Suprapubic skin (tissue), 4 donors: ENCODE data around the gene GLIS1. TPM values are rescaled to one million over a fixed set of nuclear protein-coding genes. Genes with fewer than 3 reads are reported as not detected.

ENCODE experiments used
- DNase-seq, 2 donors: peaks; one replicate each; pipeline ENCODE4 v3.0.0-alpha.2; 2019; ENCODE audit warnings: low spot score in 2 of 2
- H3K27ac ChIP-seq: fragments of 200-600 bp; sonication (generic); one replicate; pipeline ENCODE4 v1.5.1; 2019
- H3K27me3 ChIP-seq: fragments of 200-600 bp; sonication (generic); one replicate; pipeline ENCODE4 v1.5.1; 2019
- H3K36me3 ChIP-seq: fragments of 200-600 bp; sonication (generic); one replicate; pipeline ENCODE4 v1.5.1; 2019
- H3K4me1 ChIP-seq: fragments of 200-600 bp; sonication (generic); one replicate; pipeline ENCODE4 v1.5.1; 2019
- H3K4me3 ChIP-seq: fragments of 200-600 bp; sonication (generic); one replicate; pipeline ENCODE4 v1.5.1; 2019; ENCODE audit warnings: mild to moderate bottlenecking
- H3K9me3 ChIP-seq: fragments of 200-600 bp; sonication (generic); one replicate; pipeline ENCODE4 v1.5.1; 2019
- EP300 ChIP-seq: sonication (generic); formaldehyde crosslinking; IDR thresholded peaks from one replicate; pipeline ENCODE4 v1.6.1; 2017; ENCODE audit warnings: antibody characterized with exemption
- POLR2A ChIP-seq, 2 donors: fragments of 450-650 bp; IDR thresholded peaks; one replicate each; pipeline ENCODE4 v1.6.1; 2017; ENCODE audit warnings: antibody characterized with exemption in 2 of 2, mild to moderate bottlenecking in 2 of 2, moderate library complexity in 2 of 2
- POLR2AphosphoS5 ChIP-seq, 3 donors: sonication (generic); formaldehyde crosslinking; IDR thresholded peaks; one replicate each; pipeline ENCODE4 v1.6.1; 2017; ENCODE audit warnings: antibody characterized with exemption in 3 of 3
- WGBS: methylation state at CpG from one replicate; pipeline ENCODE4 v1.1.5; 2018; 5-methylcytosine and 5-hydroxymethylcytosine counted together
- total RNA-seq, 4 donors: library from RNA; depleted of rRNA; stranded (reverse); fragments of >200 nt; gene quantifications; one replicate each; pipeline ENCODE4 v1.1.0, GENCODE V29; 2016
- TF ChIP-seq, protein P1 (sequence below), 2 donors: fragments of 200-600 bp in 1 of 2; fragments of 450-650 bp in 1 of 2; sonication (generic) in 1 of 2; IDR thresholded peaks; one replicate each; pipeline ENCODE4 v1.5.1; 2016 to 2019; ENCODE audit warnings: antibody characterized with exemption in 2 of 2, mild to moderate bottlenecking in 1 of 2, moderate library complexity in 1 of 2

GLIS1 gene
- total RNA-seq, 4 donors from 2014 or later: 0.34 to 1.5 (median 0.59) TPM

DNA sequence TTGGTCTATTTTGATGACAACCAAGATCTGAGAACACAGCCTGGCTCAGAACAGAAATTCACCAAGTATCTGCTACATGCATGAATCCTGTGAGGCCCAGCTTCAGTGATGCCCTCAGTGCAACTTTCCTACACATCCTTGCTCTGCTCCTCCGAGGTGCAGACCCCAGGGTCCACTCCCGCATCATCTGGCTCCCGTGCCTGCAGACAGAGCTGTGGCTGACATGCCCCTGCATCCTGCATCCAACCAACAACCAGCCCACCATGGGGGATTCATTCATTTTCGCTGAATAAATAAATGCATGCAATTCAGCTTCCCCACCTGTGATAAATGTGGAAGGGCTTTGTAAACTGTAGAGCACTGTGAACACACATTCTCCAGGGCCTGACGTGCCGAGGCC lies 112.3 kb downstream of the GLIS1 start:
- Histone ChIP-seq H3K4me1 (peaks cover 4% of the 10 kb centered on the region), H3K9me3 (no peaks in the 10 kb centered on the region), H3K4me3 (no peak overlapping the region), H3K36me3 (no peaks in the 10 kb centered on the region), H3K27me3 (no peaks in the 10 kb centered on the region), H3K27ac (no peak overlapping the region)
- 74% methylated on average over 6 of the region's 6 CpGs for WGBS
- TF ChIP-seq POLR2A (IDR thresholded peaks at IDR 0.05) (no peak), EP300 (no peak), POLR2AphosphoS5 (IDR thresholded peaks at IDR 0.05) (no peak)
- TF ChIP-seq, protein P1, sequence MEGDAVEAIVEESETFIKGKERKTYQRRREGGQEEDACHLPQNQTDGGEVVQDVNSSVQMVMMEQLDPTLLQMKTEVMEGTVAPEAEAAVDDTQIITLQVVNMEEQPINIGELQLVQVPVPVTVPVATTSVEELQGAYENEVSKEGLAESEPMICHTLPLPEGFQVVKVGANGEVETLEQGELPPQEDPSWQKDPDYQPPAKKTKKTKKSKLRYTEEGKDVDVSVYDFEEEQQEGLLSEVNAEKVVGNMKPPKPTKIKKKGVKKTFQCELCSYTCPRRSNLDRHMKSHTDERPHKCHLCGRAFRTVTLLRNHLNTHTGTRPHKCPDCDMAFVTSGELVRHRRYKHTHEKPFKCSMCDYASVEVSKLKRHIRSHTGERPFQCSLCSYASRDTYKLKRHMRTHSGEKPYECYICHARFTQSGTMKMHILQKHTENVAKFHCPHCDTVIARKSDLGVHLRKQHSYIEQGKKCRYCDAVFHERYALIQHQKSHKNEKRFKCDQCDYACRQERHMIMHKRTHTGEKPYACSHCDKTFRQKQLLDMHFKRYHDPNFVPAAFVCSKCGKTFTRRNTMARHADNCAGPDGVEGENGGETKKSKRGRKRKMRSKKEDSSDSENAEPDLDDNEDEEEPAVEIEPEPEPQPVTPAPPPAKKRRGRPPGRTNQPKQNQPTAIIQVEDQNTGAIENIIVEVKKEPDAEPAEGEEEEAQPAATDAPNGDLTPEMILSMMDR (IDR thresholded peaks at IDR 0.05): no peak
- peak; percentile 26 to 52 for DNase-seq

DNA sequence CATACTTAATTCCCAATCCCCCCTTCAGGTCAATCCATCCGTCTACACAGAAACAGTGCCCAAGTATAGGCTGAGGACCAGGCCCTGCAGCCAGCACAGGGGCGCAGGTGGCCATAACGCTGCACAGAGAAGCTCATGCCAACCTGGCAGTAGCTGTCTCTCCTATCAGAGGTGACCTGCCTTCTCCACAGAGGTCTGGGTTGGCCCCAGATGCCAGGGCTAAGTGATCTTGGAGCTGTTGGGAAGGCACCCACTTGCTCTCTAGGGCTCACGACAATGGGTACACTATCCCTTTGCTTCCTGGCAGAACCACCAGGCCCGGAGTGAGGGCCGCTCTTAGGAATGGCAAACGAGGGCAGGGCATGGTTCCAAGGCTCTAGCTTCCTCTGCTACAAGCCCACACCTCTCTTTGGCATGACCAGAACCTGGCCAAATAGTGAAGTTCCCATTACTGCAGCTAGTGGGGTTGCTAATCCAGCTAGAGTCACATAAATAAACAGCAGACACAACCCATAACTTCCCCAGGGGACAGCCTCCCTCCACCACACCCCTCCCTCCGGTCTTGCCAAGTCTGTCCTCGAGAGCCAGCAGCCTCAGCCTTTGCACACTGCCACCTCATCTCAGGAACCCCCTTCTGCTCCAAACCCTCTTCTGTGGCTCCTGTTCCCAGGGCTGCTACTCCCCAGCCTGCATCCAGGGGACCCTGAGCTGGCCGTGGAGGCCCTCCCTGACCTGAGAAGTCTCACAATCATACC lies 113.0 kb downstream of the GLIS1 start:
- DNase-seq: peak; percentile 46 to 75
- TF ChIP-seq POLR2A (IDR thresholded peaks at IDR 0.05) (no peak), EP300 (no peak), POLR2AphosphoS5 (IDR thresholded peaks at IDR 0.05) (no peak)
- TF ChIP-seq, protein P1 (IDR thresholded peaks at IDR 0.05): no peak
- Histone ChIP-seq H3K36me3 (no peaks in the 10 kb centered on the region), H3K4me3 (no peak overlapping the region), H3K4me1 (peaks cover 4% of the 10 kb centered on the region), H3K9me3 (no peaks in the 10 kb centered on the region), H3K27ac (peak overlapping the region; percentile 19), H3K27me3 (no peaks in the 10 kb centered on the region)
- WGBS: 68% methylated on average over 9 of the region's 10 CpGs

DNA sequence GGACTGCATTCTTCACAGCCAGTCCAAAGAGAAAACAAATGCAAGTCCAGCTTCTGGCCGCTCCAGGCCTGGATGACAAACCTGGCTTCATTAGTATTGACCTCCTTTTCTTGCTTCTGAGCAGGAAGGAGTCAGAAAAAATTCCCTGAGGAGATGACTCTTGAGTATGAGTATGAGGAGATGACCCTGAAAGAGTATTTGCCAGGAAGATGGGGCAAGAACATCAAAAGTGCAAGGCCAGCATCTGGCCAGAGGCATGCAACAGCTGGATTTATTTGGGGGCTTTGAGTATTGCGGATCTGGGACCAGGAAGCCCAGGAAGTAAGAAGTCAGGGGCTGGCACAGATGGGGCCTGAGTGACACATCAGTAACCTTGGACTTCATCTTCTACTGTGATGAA lies 113.9 kb downstream of the GLIS1 start:
- H3K9me3 ChIP-seq: no peaks in the 10 kb centered on the region
- WGBS: 81% methylated on average over 2 of the region's 2 CpGs
- peak; percentile 75 to 77 for DNase-seq
- no peaks in the 10 kb centered on the region for H3K27me3 ChIP-seq
- no peak overlapping the region for H3K27ac ChIP-seq
- peaks cover 4% of the 10 kb centered on the region for H3K4me1 ChIP-seq
- H3K36me3 ChIP-seq: no peaks in the 10 kb centered on the region
- TF ChIP-seq POLR2AphosphoS5 (IDR thresholded peaks at IDR 0.05) (peak in 1 of 3 donors; percentile 53), EP300 (no peak), POLR2A (IDR thresholded peaks at IDR 0.05) (no peak)
- no peak overlapping the region for H3K4me3 ChIP-seq

DNA sequence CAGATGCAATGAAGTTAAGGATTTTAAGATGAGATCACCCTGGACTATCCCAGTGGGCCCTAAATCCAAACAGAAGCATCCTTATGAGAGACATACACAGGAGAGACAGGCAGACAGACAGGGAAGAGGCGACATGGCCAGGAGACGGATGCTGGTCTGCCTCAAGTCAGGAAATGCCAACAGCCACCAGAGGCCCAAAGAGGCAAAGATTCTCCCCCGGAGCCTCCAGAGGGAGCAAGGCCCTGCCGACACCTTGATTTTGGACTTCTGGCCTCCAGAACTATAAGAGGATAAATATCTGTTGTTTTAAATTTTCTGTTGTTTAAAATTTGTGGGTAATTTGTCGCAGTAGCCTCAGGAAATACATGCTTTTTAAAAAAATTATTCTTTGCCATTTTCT lies 116.4 kb downstream of the GLIS1 start:
- Histone ChIP-seq H3K27me3 (no peaks in the 10 kb centered on the region), H3K36me3 (no peaks in the 10 kb centered on the region), H3K27ac (no peak overlapping the region), H3K4me3 (no peak overlapping the region), H3K4me1 (peaks cover 8% of the 10 kb centered on the region), H3K9me3 (no peaks in the 10 kb centered on the region)
- 95% methylated on average over 5 of the region's 5 CpGs for WGBS
- TF ChIP-seq EP300: no peak
- peak in 1 of 2 donors; percentile 16 for DNase-seq

DNA sequence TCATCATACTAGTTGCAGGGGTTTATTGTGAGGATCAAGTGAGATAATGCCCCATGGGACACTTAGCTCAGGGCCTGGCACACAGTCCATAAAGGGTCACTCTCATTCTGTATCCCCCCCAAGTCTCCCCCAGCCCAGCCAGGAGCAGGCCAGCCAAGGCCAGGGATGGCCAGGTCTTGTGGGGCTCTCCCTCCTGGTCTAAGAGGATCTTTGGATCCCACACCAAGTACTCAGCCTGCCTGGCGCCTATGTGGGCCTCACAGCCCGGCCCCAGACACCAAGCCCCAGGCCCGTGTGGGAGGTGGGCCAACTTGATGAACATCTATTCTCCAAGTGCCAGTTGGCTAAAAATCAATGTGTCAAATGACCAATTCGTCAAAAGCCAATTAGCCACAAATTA lies 117.8 kb downstream of the GLIS1 start:
- Histone ChIP-seq H3K4me1 (peaks cover 20% of the 10 kb centered on the region), H3K9me3 (no peaks in the 10 kb centered on the region), H3K4me3 (no peak overlapping the region), H3K27ac (no peak overlapping the region), H3K27me3 (no peaks in the 10 kb centered on the region), H3K36me3 (no peaks in the 10 kb centered on the region)
- TF ChIP-seq POLR2A (IDR thresholded peaks at IDR 0.05) (no peak), POLR2AphosphoS5 (IDR thresholded peaks at IDR 0.05) (no peak), EP300 (no peak)
- TF ChIP-seq, protein P1 (IDR thresholded peaks at IDR 0.05): no peak
- WGBS: 67% methylated on average over 4 of the region's 4 CpGs
- peak in 1 of 2 donors; percentile 43 for DNase-seq

DNA sequence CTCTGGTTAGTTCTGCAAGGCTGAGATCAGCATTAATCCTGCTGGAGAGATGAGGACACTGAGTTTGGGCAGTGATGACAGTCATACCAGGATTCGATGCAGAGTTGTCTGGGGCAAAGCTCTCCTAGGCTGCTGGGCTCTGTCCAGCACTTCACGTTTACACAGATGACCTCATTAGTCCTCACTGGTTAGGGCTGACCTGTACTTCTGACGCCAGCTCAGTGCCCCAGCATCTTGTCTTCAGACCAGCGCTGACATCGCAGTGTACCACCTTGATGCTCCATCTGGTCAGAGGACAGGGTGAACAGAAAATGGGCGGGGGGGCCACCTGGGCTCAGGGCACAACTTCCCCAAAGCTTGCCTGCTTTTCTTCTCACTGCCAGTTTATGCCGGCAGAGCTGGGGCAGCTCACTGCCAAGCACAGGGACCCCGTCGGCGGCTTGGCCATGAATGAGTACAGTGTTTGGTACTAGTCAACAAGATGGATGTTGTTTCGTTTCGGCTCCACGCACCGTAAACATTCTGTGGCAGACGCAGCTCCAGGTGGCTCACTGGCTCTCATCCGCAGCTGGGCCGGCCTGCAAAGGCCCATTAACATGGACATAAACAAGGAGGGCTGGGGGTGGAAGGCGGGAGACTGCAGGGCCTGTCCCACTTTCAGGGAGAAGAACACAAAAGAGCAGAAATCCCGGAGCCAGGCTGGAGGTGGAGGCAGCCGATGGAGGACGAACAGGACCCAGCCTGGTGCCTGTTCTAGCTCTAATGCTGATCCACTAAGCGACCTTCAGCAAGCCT lies 118.7 kb downstream of the GLIS1 start:
- peak; percentile 48 to 67 for DNase-seq
- WGBS: 96% methylated on average over 16 of the region's 22 CpGs
- no peaks in the 10 kb centered on the region for H3K9me3 ChIP-seq
- H3K4me1 ChIP-seq: peaks cover 16% of the 10 kb centered on the region
- H3K36me3 ChIP-seq: no peaks in the 10 kb centered on the region
- no peaks in the 10 kb centered on the region for H3K27me3 ChIP-seq
- TF ChIP-seq POLR2A (IDR thresholded peaks at IDR 0.05) (no peak), EP300 (no peak), POLR2AphosphoS5 (IDR thresholded peaks at IDR 0.05) (no peak)
- TF ChIP-seq, protein P1 (IDR thresholded peaks at IDR 0.05): no peak
- H3K27ac ChIP-seq: no peak overlapping the region
- H3K4me3 ChIP-seq: no peak overlapping the region
